CD4-positive, alpha-beta T cell (primary cell): ENCODE measurements around the gene CFAP45. TPM values are rescaled to one million over a fixed set of nuclear protein-coding genes. Genes with fewer than 3 reads are reported as not detected.

Source experiments
- ATAC-seq: fragments of 200-7000 bp; cut with Tn5 transposase; one replicate; pipeline ENCODE4 v1.10.0; 2022; ENCODE audit warnings: mild to moderate bottlenecking; ENCODE audit not compliant: poor library complexity
- CTCF ChIA-PET: fragments of 350-600 bp; sonication (Branson Sonifier 250); formaldehyde crosslinking; loops from one replicate; lab custom pipeline; 2021; ENCODE audit warnings: antibody characterized with exemption, inconsistent platforms; lab: Charles Lee
- POLR2A ChIA-PET: fragments of 350-600 bp; sonication (Branson Sonifier 250); formaldehyde crosslinking; loops from one replicate; lab custom pipeline; 2021; ENCODE audit warnings: antibody characterized with exemption, inconsistent platforms; lab: Charles Lee
- DNase-seq, 14 experiments: peaks; one replicate each; pipeline ENCODE4 v3.0.0-alpha.2; 2013 to 2020; ENCODE audit warnings: mixed read lengths in 2 of 14
- H3K27ac ChIP-seq, 2 donors: one replicate each; pipeline versions ENCODE4 v1.5.1 to v1.7.0; 2013; ENCODE audit warnings: low read length in 2 of 2, low read depth in 1 of 2, mild to moderate bottlenecking in 1 of 2
- H3K27me3 ChIP-seq, 2 experiments: 1 replicate in 1 of 2; 2 replicates in 1 of 2; pipeline versions ENCODE4 v1.6.1 to v1.7.0; 2013; ENCODE audit warnings: low read length in 2 of 2, control low read depth in 1 of 2, mild to moderate bottlenecking in 1 of 2, moderate library complexity in 1 of 2; ENCODE audit not compliant: insufficient read depth in 2 of 2, control insufficient read depth in 1 of 2
- H3K36me3 ChIP-seq: one replicate; pipeline ENCODE4 v1.6.1; 2013; ENCODE audit warnings: low read length, control low read depth; ENCODE audit not compliant: insufficient read depth
- H3K4me1 ChIP-seq: one replicate; pipeline ENCODE4 v1.6.1; 2013; ENCODE audit warnings: low read length, control low read depth; ENCODE audit not compliant: insufficient read depth
- H3K4me3 ChIP-seq: one replicate; pipeline ENCODE4 v1.5.1; 2013; ENCODE audit warnings: mild to moderate bottlenecking, low read length, moderate library complexity
- H3K9me3 ChIP-seq, 2 experiments: 1 replicate in 1 of 2; 2 replicates in 1 of 2; pipeline versions ENCODE4 v1.6.1 to v1.7.0; 2013; ENCODE audit warnings: low read length in 2 of 2, mild to moderate bottlenecking in 2 of 2, control low read depth in 1 of 2, moderate library complexity in 1 of 2; ENCODE audit not compliant: control insufficient read depth in 1 of 2, insufficient read depth in 1 of 2
- H3K27ac Mint-ChIP-seq: one replicate; pipeline ENCODE4 v1.8.0; 2020; ENCODE audit warnings: mixed read lengths
- H3K27me3 Mint-ChIP-seq: one replicate; pipeline ENCODE4 v1.8.0; 2021; ENCODE audit warnings: mixed read lengths
- H3K36me3 Mint-ChIP-seq: one replicate; pipeline ENCODE4 v1.8.0; 2021; ENCODE audit warnings: low read depth, mixed read lengths
- H3K4me1 Mint-ChIP-seq: one replicate; pipeline ENCODE4 v1.8.0; 2021; ENCODE audit warnings: low read depth, mixed read lengths
- H3K4me3 Mint-ChIP-seq: one replicate; pipeline ENCODE4 v1.8.0; 2020; ENCODE audit warnings: mild to moderate bottlenecking, mixed read lengths
- H3K9me3 Mint-ChIP-seq: one replicate; pipeline ENCODE4 v1.8.0; 2020; ENCODE audit warnings: mixed read lengths
- intact Hi-C, 2 experiments: fragments of 100-400 bp; cut with DNase I in 1 of 2; cut with micrococcal nuclease in 1 of 2; formaldehyde crosslinking; loops; one replicate each; pipeline versions ENCODE4 v1.15.1 to v1.9.0; 2023 to 2025; cut with DNase I, micrococcal nuclease
- total RNA-seq, 174 experiments: library from RNA in 2 of 174; stranded (reverse) in 2 of 174; gene quantifications; one replicate each; pipeline ENCODE4 v1.2.3 and lab custom pipeline; 2021 to 2026
- TF ChIP-seq, protein P1 (sequence below): fragments of 200-600 bp; IDR thresholded peaks from one replicate; pipeline ENCODE4 v1.8.0; 2022; ENCODE audit warnings: antibody characterized with exemption, mild to moderate bottlenecking

Gene CFAP45
- total RNA-seq, 2 experiments from 2014 or later, result 8.4 to 9.0 TPM

- no peaks in the 10 kb centered on the region for H3K27me3 ChIP-seq
- ChIA-PET CTCF (no interaction called here), POLR2A (no interaction called here)
- H3K4me3 ChIP-seq, result no peak overlapping the region
- intact Hi-C loops, result loop anchor here (5.0 to 10.0 kb wide), 6 partner anchors 75 to 1465 kb away; partner anchors contain the start of genes DUSP23 (in 1 of the 2), IGSF8 (in 1 of the 2), PEX19 (in 1 of the 2) and PIGM (in 1 of the 2)
- no peak for ATAC-seq
- H3K36me3 ChIP-seq, result no peaks in the 10 kb centered on the region
- peaks cover 0 to 4% of the 10 kb centered on the region in 2 experiments for H3K9me3 ChIP-seq
- peaks cover 13% of the 10 kb centered on the region for H3K4me1 ChIP-seq
- Mint-ChIP-seq H3K4me1 (peaks cover 18% of the 10 kb centered on the region), H3K4me3 (no peak overlapping the region), H3K36me3 (peaks cover 12% of the 10 kb centered on the region), H3K9me3 (no peaks in the 10 kb centered on the region), H3K27ac (no peak overlapping the region), H3K27me3 (no peaks in the 10 kb centered on the region)
- no peak overlapping the region for H3K27ac ChIP-seq
- TF ChIP-seq, protein P1, sequence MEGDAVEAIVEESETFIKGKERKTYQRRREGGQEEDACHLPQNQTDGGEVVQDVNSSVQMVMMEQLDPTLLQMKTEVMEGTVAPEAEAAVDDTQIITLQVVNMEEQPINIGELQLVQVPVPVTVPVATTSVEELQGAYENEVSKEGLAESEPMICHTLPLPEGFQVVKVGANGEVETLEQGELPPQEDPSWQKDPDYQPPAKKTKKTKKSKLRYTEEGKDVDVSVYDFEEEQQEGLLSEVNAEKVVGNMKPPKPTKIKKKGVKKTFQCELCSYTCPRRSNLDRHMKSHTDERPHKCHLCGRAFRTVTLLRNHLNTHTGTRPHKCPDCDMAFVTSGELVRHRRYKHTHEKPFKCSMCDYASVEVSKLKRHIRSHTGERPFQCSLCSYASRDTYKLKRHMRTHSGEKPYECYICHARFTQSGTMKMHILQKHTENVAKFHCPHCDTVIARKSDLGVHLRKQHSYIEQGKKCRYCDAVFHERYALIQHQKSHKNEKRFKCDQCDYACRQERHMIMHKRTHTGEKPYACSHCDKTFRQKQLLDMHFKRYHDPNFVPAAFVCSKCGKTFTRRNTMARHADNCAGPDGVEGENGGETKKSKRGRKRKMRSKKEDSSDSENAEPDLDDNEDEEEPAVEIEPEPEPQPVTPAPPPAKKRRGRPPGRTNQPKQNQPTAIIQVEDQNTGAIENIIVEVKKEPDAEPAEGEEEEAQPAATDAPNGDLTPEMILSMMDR, result no peak
- peak in 2 of 14 experiments; percentile 10 to 34 for DNase-seq
These were observed 29.4 kb upstream of the CFAP45 start for GRCh38 chr1:159929155-159930051.

GRCh38 chr1:159928491-159929050, 28.6 kb upstream of the CFAP45 start:
- Mint-ChIP-seq H3K27me3 (no peaks in the 10 kb centered on the region), H3K9me3 (no peaks in the 10 kb centered on the region)

GRCh38 chr1:159927849-159928431, 28.0 kb upstream of the CFAP45 start:
- ChIA-PET POLR2A (interaction anchor here (0.6 kb wide), 1 partner anchor 27 kb away, joined by 4 read pairs; no protein-coding TSS in a partner anchor), CTCF (no interaction called here)
- Histone ChIP-seq H3K4me3 (no peak overlapping the region), H3K27ac (no peak overlapping the region), H3K36me3 (peaks cover 3% of the 10 kb centered on the region), H3K27me3 (no peaks in the 10 kb centered on the region), H3K9me3 (peaks cover 0 to 4% of the 10 kb centered on the region in 2 experiments), H3K4me1 (peaks cover 24% of the 10 kb centered on the region)
- peaks cover 26% of the 10 kb centered on the region for H3K36me3 Mint-ChIP-seq
- no peaks in the 10 kb centered on the region for H3K27me3 Mint-ChIP-seq
- no peaks in the 10 kb centered on the region for H3K9me3 Mint-ChIP-seq
- no peak overlapping the region for H3K4me3 Mint-ChIP-seq
- H3K4me1 Mint-ChIP-seq, result peaks cover 22% of the 10 kb centered on the region
- TF ChIP-seq, protein P1, result no peak
- no peak overlapping the region for H3K27ac Mint-ChIP-seq
- ATAC-seq (no peak), DNase-seq (peak in 1 of 14 experiments; percentile 31)
- intact Hi-C loops, result loop anchor here (5.0 to 10.0 kb wide), 5 partner anchors 73 to 357 kb away; partner anchors contain the start of genes DUSP23 (in 1 of the 2), IGSF8 (in 1 of the 2), PEX19 (in 1 of the 2) and PIGM (in 1 of the 2)

More at GRCh38 chr1:159928491-159929050, 28.6 kb upstream of the CFAP45 start:
- POLR2A ChIA-PET, result no interaction called here
- Histone ChIP-seq H3K27me3 (no peaks in the 10 kb centered on the region), H3K27ac (no peak overlapping the region), H3K4me1 (peaks cover 18% of the 10 kb centered on the region), H3K9me3 (peaks cover 0 to 4% of the 10 kb centered on the region in 2 experiments), H3K4me3 (no peak overlapping the region), H3K36me3 (no peaks in the 10 kb centered on the region)
- no peak overlapping the region for H3K4me3 Mint-ChIP-seq
- peaks cover 22% of the 10 kb centered on the region for H3K4me1 Mint-ChIP-seq
- TF ChIP-seq, protein P1, result no peak
- peaks cover 20% of the 10 kb centered on the region for H3K36me3 Mint-ChIP-seq
- intact Hi-C loops, result loop anchor here (5.0 to 10.0 kb wide), 5 partner anchors 74 to 356 kb away; partner anchors contain the start of genes DUSP23 (in 1 of the 2), IGSF8 (in 1 of the 2), PEX19 (in 1 of the 2) and PIGM (in 1 of the 2)
- DNase-seq, result peak in 1 of 14 experiments; percentile 26
- H3K27ac Mint-ChIP-seq, result no peak overlapping the region
- CTCF ChIA-PET, result no interaction called here
- ATAC-seq, result no peak
